Progenitor cell of endocrine pancreas (in vitro differentiated cells): Measurements from ENCODE around the gene ABTB2. TPM values are rescaled to one million over a fixed set of nuclear protein-coding genes. Genes with fewer than 3 reads are reported as not detected.

ENCODE experiments used
- DNase-seq: peaks from one replicate; pipeline ENCODE4 v3.0.0; 2021; ENCODE audit warnings: low spot score; ENCODE audit not compliant: unreplicated experiment
- H3K27ac Mint-ChIP-seq: 2 replicates; pipeline ENCODE4 v1.8.0; 2021; ENCODE audit warnings: mild to moderate bottlenecking, moderate library complexity, mixed read lengths
- H3K27me3 Mint-ChIP-seq: 2 replicates; pipeline ENCODE4 v1.8.0; 2021; ENCODE audit warnings: mixed read lengths
- H3K36me3 Mint-ChIP-seq: 2 replicates; pipeline ENCODE4 v1.8.0; 2022; ENCODE audit warnings: mixed read lengths; ENCODE audit not compliant: insufficient read depth
- H3K4me1 Mint-ChIP-seq: 2 replicates; pipeline ENCODE4 v1.8.0; 2021; ENCODE audit warnings: low read depth, mixed read lengths
- H3K4me3 Mint-ChIP-seq: 2 replicates; pipeline ENCODE4 v1.8.0; 2021; ENCODE audit warnings: low read depth, mild to moderate bottlenecking, moderate library complexity, mixed read lengths
- H3K9me3 Mint-ChIP-seq: 2 replicates; pipeline ENCODE4 v1.8.0; 2021; ENCODE audit warnings: low read depth, mixed read lengths
- total RNA-seq: library from RNA; stranded (reverse); gene quantifications from 2 replicates; pipeline ENCODE4 v1.2.1, GENCODE V29; 2021
- TF ChIP-seq, protein P1 (sequence below): fragments of 200-600 bp; sonication (generic); IDR thresholded peaks from one replicate; pipeline ENCODE4 v1.5.0; 2021; ENCODE audit warnings: antibody characterized with exemption, mild to moderate bottlenecking; ENCODE audit not compliant: unreplicated experiment

ABTB2 gene
- total RNA-seq, 1 donor from 2014 or later = 19.5 TPM

DNA sequence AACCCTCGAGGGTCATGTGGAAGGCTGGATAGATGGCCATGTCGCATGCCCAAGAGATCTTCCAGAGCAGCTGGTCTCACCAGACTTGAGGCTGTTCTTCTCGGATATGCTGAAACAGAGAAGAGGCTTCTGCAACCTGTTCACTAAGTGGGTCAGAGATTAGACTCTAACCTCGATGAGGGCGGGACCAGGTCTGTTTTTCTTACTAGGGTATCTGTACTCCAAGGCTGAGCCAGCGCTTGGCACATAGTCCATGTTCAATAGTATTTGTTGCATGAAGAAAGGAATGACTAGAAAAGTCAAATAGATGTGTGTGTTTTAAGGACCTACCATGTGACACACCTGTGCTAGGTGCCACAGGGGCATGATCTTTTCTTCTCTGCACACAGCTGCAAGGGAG is 43.6 kb downstream of the ABTB2 start:
- H3K27me3 Mint-ChIP-seq = peaks cover 11% of the 10 kb centered on the region
- H3K27ac Mint-ChIP-seq = no peak overlapping the region
- H3K9me3 Mint-ChIP-seq = no peaks in the 10 kb centered on the region
- H3K4me1 Mint-ChIP-seq = peaks cover 15% of the 10 kb centered on the region
- no peaks in the 10 kb centered on the region for H3K36me3 Mint-ChIP-seq
- TF ChIP-seq, protein P1, sequence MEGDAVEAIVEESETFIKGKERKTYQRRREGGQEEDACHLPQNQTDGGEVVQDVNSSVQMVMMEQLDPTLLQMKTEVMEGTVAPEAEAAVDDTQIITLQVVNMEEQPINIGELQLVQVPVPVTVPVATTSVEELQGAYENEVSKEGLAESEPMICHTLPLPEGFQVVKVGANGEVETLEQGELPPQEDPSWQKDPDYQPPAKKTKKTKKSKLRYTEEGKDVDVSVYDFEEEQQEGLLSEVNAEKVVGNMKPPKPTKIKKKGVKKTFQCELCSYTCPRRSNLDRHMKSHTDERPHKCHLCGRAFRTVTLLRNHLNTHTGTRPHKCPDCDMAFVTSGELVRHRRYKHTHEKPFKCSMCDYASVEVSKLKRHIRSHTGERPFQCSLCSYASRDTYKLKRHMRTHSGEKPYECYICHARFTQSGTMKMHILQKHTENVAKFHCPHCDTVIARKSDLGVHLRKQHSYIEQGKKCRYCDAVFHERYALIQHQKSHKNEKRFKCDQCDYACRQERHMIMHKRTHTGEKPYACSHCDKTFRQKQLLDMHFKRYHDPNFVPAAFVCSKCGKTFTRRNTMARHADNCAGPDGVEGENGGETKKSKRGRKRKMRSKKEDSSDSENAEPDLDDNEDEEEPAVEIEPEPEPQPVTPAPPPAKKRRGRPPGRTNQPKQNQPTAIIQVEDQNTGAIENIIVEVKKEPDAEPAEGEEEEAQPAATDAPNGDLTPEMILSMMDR = no peak
- DNase-seq = no peak
- H3K4me3 Mint-ChIP-seq = no peak overlapping the region

DNA sequence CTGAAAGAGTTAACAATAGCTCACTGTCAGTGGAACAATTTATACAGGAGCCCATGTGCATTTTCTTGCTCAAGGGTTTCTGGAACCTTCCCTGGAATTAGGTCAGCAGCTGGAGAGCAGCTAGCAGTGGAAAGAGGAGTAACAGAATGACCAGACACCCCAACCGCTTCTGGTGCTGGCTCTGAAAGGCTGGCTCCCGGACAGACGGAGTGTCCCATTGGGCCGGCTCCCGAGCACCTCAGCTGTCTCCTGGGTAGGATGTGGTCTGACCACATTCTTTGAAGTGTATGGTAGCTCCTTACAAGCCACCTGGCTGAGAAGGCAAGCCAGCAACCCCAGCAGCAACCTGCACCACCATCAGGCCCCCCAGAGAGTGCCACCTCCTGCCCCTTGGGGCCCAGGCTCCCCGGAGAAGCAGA is 44.7 kb downstream of the ABTB2 start:
- no peak overlapping the region for H3K4me3 Mint-ChIP-seq
- peaks cover 16% of the 10 kb centered on the region for H3K4me1 Mint-ChIP-seq
- H3K27me3 Mint-ChIP-seq = peaks cover 12% of the 10 kb centered on the region
- H3K9me3 Mint-ChIP-seq = no peaks in the 10 kb centered on the region
- no peaks in the 10 kb centered on the region for H3K36me3 Mint-ChIP-seq
- no peak for DNase-seq
- no peak overlapping the region for H3K27ac Mint-ChIP-seq
- TF ChIP-seq, protein P1 = no peak

DNA sequence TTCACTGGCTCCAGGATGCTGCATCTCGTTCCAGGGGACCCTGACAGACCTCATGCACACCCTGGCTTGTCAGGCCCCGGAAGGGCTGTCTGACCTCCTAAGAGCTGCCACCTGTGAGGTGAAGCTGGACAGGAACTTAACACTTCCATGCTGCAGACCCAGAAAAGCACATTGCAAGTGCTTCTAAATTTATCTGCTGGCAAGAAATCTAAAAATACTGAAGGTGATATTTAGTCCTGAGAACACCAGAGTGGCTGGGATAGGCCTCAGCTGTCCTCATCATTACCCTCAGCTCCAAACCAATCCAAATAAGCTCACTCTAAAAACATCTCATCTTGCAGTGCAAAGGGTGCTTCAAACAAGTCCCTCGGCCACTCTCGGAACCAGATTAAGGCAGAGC is 46.7 kb downstream of the ABTB2 start:
- TF ChIP-seq, protein P1 = no peak
- Mint-ChIP-seq H3K36me3 (no peaks in the 10 kb centered on the region), H3K27ac (no peak overlapping the region)

DNA sequence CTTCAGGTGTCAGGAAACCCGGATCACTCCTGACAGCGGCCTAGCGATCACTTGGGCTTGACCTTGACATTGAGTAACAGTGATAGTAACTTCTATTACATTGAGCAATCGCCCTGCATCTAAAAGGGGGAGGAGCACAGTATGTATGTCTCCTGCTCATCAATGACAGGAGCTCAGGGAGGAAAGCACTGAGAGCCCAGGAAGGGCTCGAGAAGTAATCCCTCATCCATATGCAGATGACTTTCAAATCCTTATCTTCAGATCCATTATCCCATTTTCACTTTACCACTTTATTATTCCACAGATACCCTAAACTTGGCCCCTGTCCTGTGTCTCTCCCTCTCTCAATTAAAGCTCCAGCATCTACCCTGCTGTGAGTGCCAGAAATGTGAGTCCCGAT is 47.8 kb downstream of the ABTB2 start:
- H3K9me3 Mint-ChIP-seq = no peaks in the 10 kb centered on the region
- H3K36me3 Mint-ChIP-seq = no peaks in the 10 kb centered on the region
- no peak overlapping the region for H3K4me3 Mint-ChIP-seq
- TF ChIP-seq, protein P1 = no peak
- H3K27me3 Mint-ChIP-seq = peaks cover 12% of the 10 kb centered on the region
- DNase-seq = no peak
- H3K4me1 Mint-ChIP-seq = peaks cover 15% of the 10 kb centered on the region
- no peak overlapping the region for H3K27ac Mint-ChIP-seq

More for the DNA sequence above, 46.7 kb downstream of the ABTB2 start:
- Mint-ChIP-seq H3K4me1 (peaks cover 15% of the 10 kb centered on the region), H3K9me3 (no peaks in the 10 kb centered on the region), H3K4me3 (no peak overlapping the region), H3K27me3 (peaks cover 12% of the 10 kb centered on the region)
- DNase-seq = no peak

DNA sequence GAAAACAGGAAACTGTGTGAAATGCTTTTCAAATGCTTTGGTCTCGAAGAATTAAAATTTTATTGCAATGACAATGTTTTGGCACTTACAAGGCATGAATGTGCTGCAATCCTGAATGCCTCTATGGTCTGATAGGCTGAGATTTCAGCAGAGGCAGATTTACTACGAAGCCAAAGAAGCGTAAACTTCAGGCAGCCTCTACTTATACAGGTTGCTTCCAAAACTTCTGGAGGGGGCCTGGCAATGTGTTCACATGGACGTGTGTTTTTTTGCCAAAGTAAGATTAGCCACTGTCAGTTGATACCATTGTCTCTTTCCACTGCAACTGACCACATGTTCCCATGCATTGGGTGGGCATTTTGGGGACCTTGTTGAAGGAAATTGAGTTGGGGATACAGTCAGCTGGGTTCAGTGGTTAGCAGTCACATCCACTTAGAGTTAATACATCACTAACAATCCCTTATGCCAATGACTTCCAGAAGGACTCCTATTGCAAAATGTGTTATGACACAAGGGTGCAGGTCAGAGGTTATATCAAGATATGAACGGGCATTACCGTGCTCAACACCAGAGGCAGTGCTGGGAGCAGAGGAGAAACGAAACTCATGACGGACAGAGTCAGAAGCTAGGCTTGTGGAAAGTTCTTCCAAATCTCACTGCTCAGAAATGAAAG is 48.8 kb downstream of the ABTB2 start:
- DNase-seq = no peak
- Mint-ChIP-seq H3K4me1 (peaks cover 15% of the 10 kb centered on the region), H3K36me3 (no peaks in the 10 kb centered on the region), H3K4me3 (no peak overlapping the region), H3K27ac (no peak overlapping the region), H3K27me3 (peaks cover 12% of the 10 kb centered on the region), H3K9me3 (no peaks in the 10 kb centered on the region)
- TF ChIP-seq, protein P1 = no peak
